Gastrocnemius medialis (tissue), 4 donors: ENCODE results near the gene SLC16A7.

Experiments used
- POLR2A ChIP-seq, 2 donors: fragments of 450-650 bp; IDR thresholded peaks; one replicate each; pipeline ENCODE4 v1.6.1; 2017; ENCODE audit warnings: antibody characterized with exemption in 2 of 2, mild to moderate bottlenecking in 2 of 2, moderate library complexity in 2 of 2
- TF ChIP-seq, protein P1 (sequence below), 5 experiments: fragments of 450-650 bp in 3 of 5; fragments of 200-600 bp in 2 of 5; sonication (generic) in 2 of 5; IDR thresholded peaks in 4 of 5; conservative IDR thresholded peaks in 1 of 5; 1 replicate in 4 of 5; 2 replicates in 1 of 5; pipeline ENCODE4 v1.5.1; 2016 to 2019; ENCODE audit warnings: antibody characterized with exemption in 5 of 5, mild to moderate bottlenecking in 3 of 5, moderate library complexity in 3 of 5

DNA sequence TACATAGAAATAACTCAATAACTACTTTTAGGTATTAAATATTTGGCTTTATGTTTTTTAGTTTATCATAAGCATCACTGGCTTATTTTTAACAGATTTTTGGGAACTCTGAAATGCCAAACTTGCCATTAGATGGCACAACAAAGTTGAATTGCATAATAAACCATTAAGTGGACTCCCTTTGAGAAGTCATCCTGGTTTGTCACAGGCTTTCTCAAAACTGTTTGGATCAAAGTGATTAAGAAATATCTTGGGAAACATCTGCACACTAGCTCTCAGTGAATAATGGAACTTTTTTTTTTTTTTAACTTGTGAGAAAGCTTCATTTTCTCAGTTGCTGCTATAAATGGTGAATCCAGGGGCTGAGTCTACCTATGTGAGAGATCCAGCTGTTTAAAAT, 4.3 kb downstream of the SLC16A7 start:
- TF ChIP-seq, protein P1, sequence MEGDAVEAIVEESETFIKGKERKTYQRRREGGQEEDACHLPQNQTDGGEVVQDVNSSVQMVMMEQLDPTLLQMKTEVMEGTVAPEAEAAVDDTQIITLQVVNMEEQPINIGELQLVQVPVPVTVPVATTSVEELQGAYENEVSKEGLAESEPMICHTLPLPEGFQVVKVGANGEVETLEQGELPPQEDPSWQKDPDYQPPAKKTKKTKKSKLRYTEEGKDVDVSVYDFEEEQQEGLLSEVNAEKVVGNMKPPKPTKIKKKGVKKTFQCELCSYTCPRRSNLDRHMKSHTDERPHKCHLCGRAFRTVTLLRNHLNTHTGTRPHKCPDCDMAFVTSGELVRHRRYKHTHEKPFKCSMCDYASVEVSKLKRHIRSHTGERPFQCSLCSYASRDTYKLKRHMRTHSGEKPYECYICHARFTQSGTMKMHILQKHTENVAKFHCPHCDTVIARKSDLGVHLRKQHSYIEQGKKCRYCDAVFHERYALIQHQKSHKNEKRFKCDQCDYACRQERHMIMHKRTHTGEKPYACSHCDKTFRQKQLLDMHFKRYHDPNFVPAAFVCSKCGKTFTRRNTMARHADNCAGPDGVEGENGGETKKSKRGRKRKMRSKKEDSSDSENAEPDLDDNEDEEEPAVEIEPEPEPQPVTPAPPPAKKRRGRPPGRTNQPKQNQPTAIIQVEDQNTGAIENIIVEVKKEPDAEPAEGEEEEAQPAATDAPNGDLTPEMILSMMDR (IDR thresholded peaks at IDR 0.05 in 4 of 5, conservative IDR thresholded peaks at IDR 0.05 in 1 of 5): no peak
- no peak for TF ChIP-seq POLR2A (IDR thresholded peaks at IDR 0.05)
